GM12801 (cell line): ENCODE measurements around the gene MYLK.
A peak's percentile ranks its signal among the peaks of the same experiment; 100 is the strongest.

Experiments
- TF ChIP-seq, protein P1 (sequence below): IDR thresholded peaks from one replicate; pipeline ENCODE4 v1.5.1; 2011; ENCODE audit warnings: control low read depth; ENCODE audit not compliant: insufficient read length; ENCODE audit errors: extremely low read depth

The MYLK gene

DNA sequence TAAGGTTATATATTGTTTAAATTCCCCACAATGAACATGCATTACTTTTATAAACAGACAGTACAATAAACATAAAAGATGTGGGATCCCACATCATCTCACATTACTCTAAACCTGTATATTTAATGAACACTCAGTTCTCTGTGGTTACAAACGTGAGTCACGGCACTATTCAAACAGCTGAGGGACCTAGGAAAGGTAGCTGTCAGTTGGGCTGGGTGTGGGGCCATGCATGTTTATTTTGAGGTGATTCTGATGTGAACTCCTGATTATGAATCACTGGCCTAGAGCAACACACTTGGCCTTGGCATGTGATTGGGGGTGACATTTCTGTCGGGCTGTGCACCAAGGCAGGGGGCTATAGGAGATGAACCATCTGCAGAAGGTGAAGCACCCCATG, 151.7 kb downstream of the MYLK start:
- TF ChIP-seq, protein P1, sequence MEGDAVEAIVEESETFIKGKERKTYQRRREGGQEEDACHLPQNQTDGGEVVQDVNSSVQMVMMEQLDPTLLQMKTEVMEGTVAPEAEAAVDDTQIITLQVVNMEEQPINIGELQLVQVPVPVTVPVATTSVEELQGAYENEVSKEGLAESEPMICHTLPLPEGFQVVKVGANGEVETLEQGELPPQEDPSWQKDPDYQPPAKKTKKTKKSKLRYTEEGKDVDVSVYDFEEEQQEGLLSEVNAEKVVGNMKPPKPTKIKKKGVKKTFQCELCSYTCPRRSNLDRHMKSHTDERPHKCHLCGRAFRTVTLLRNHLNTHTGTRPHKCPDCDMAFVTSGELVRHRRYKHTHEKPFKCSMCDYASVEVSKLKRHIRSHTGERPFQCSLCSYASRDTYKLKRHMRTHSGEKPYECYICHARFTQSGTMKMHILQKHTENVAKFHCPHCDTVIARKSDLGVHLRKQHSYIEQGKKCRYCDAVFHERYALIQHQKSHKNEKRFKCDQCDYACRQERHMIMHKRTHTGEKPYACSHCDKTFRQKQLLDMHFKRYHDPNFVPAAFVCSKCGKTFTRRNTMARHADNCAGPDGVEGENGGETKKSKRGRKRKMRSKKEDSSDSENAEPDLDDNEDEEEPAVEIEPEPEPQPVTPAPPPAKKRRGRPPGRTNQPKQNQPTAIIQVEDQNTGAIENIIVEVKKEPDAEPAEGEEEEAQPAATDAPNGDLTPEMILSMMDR: no peak

DNA sequence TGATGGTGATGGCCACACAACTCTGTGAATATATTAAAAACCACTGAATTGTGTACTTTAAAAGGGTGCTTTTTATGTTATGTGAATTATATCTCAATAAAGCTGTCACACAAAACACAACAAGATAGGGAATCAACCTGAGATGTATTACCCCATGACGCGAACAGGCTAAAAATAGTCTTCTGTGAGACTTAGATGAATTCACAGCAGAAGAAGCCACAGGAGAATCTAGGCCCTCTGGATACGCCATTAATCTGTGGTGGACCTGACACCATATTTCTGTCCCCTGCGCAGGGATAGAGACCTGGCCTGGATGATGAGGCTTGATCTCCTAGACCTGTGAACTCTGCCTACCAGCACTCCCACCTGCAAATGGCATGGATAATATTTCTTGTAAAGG, 153.3 kb downstream of the MYLK start:
- TF ChIP-seq, protein P1: no peak

DNA sequence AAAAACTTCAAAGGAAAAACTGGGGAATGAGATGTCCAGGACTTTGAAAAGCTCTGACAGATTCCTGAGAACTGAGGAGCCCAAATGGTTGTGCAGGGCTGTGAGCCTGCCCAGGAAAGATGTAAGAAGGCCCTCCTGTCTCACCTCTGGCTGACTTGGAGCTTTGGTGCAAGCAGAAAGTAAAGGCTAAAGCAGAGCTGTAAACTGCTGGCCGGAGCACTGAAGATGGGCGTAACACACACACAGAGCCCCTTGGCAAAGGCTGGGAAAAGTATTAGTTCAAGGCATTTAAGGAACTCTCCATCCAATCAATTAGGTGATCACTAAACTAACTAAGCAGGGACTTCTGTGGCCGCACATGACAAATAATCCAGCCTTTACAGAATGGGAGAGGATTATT, 155.1 kb downstream of the MYLK start:
- TF ChIP-seq, protein P1: no peak

DNA sequence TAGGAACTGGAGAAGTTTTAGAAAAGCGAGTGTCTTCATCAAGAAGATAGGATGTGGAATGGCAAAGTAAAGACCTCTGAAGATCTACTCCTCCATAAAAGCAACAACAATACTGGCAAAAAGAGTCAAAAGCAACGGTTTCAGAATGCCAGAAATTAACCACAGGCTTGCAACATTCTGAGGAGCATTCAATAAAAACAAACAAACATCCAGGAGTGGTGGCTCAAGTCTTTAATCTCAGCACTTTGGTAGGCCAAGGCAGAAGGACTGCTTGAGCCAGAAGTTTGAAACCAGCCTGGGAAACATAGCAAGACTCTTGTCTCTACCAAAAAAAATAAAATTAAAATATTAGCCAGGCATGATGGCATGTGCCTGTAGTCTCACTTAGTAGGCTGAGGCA, 156.1 kb downstream of the MYLK start:
- TF ChIP-seq, protein P1: no peak

DNA sequence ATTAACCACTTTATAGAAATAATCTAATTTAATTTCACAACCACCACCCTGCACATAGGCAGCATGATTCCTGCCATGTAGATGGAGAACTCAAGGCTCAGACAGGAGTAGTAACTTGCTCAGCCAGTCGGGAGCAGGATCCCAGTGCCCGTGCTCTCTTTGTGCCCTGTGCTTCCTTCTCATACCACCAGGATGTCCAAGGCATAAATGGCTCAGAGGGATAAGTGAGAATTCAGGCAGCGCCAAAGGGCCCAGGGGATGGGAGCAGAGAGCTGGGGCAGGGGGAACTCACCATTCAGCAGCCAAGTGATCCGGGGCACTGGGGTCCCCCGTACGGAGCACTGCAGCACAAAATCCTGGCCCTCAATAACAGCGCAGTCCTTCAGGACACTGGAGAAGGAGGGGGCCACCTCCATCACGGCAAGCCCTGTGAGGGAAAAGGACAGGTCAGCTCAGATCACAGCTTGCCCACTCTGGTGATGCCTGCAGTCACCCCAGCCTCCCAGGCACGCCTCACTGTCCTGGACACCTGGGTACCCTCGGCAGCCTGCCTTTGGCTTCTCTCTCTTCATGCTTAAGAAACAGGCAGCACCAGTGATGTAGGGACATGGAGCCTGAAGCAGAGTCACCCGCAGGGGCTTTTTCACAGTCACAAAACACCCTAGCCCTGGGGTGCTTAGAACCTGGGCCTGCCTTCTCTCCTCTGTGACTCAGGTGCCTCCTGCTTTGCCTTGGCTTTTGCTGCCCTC, 158.3 kb downstream of the MYLK start:
- TF ChIP-seq, protein P1: no peak

DNA sequence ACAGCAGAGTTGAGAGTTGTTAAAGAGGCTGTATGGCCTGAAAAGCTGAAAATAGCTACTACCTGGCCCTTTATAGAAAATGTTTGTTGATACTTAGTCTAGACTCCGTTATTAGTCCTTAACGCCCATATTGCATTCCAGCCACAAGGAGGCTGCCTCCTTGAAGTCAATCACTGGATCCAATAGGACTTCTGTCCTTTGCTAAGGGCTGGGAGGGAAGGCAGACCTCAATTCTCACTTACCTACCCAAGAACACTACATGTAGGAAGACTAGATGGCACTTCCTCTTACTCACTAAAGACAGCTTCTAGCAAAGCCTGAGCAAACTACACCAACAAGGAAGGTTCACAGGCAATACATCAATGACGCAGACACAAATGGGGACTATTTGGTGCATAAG, 159.8 kb downstream of the MYLK start:
- TF ChIP-seq, protein P1: no peak

DNA sequence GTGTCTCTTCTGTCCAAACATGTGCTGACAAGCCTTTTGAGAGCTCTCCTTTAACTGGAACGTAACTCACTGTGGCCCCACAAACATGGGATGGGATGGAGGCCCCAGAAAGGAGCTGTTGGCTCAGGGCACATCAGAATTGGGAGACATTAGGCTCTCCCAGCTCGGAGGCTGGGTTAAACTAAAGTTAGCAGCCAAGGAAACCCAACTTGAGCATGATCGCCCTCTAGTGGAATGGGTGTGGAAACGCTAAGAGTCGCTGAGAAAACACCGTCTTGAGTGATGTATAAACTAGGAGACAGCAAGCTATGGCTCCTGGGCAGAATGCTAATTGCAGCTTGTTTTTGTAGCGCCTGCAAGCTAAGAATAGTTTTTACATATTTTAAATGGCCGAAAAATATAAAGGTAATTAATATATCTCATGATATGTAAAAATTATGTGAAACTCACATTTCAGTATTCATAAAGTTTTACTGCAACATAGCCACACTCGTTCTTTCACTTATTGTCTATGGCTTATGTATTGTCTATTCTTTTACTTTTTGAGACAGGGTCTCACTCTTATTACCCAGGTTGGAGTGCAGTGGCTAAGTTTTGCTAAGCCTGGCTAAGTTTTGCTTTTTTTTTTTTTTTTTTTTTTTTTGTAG, 160.5 kb downstream of the MYLK start:
- TF ChIP-seq, protein P1: peak; percentile 66
